Coronary artery (tissue), 2 donors: ENCODE results near the gene TROAP.

Source experiments
- DNase-seq: peaks from one replicate; pipeline ENCODE4 v3.0.0-alpha.2; 2017; ENCODE audit warnings: low spot score
- H3K27ac ChIP-seq, 2 donors: fragments of 200-600 bp; sonication (generic); one replicate each; pipeline ENCODE4 v1.5.1; 2016 to 2019
- H3K4me3 ChIP-seq: fragments of 200-600 bp; sonication (generic); 2 replicates; pipeline ENCODE4 v1.5.1; 2016; ENCODE audit warnings: mild to moderate bottlenecking, moderate library complexity
- CTCF ChIP-seq: fragments of 200-600 bp; sonication (generic); IDR thresholded peaks from one replicate; pipeline ENCODE4 v1.5.1; 2019; ENCODE audit warnings: antibody characterized with exemption

Gene TROAP

GRCh38 chr12:49296034-49296835, 26.8 kb upstream of the TROAP start:
- DNase-seq, result no peak
- Histone ChIP-seq H3K4me3 (peak overlapping the region; percentile 49), H3K27ac (no peak overlapping the region)
- TF ChIP-seq CTCF, result peak; percentile 16

GRCh38 chr12:49296836-49297694, 26.0 kb upstream of the TROAP start:
- no peak for TF ChIP-seq CTCF
- Histone ChIP-seq H3K27ac (no peak overlapping the region), H3K4me3 (peak overlapping the region; percentile 49)
- DNase-seq, result no peak

- no peak overlapping the region for H3K27ac ChIP-seq
- no peak for TF ChIP-seq CTCF
- H3K4me3 ChIP-seq, result peak overlapping the region; percentile 49
- no peak for DNase-seq
Measured at GRCh38 chr12:49297695-49298060, 25.4 kb upstream of the TROAP start.

- no peak overlapping the region for H3K27ac ChIP-seq
- TF ChIP-seq CTCF, result no peak
- DNase-seq, result no peak
- H3K4me3 ChIP-seq, result no peak overlapping the region
Measured at GRCh38 chr12:49298160-49298559, 24.9 kb upstream of the TROAP start.

- DNase-seq, result no peak
- no peak overlapping the region for H3K4me3 ChIP-seq
- no peak for TF ChIP-seq CTCF
- no peak overlapping the region for H3K27ac ChIP-seq
Measured at GRCh38 chr12:49301760-49302159, 21.3 kb upstream of the TROAP start.

- no peak for TF ChIP-seq CTCF
- no peak overlapping the region for H3K27ac ChIP-seq
- H3K4me3 ChIP-seq, result no peak overlapping the region
- DNase-seq, result no peak
Measured at GRCh38 chr12:49304161-49304560, 18.9 kb upstream of the TROAP start.
